Endothelial cell of umbilical vein (primary cell): Measurements from ENCODE around the gene ZNF438. TPM values are rescaled to one million over a fixed set of nuclear protein-coding genes. Genes with fewer than 3 reads are reported as not detected.

Experiments
- BruUV-seq: library from RNA; stranded (reverse); fragments of 400-500 nt; replicated peaks from 2 replicates; lab custom pipeline; 2021; lab: Mats Ljungman, UMichigan
- CTCF ChIA-PET: fragments of 300-600, 350-600 bp; sonication (Branson Sonifier 250); formaldehyde crosslinking; loops from one replicate; lab custom pipeline; 2021; ENCODE audit warnings: antibody characterized with exemption, inconsistent platforms; lab: Charles Lee
- POLR2A ChIA-PET: fragments of 300-600, 350-600 bp; sonication (Branson Sonifier 250); formaldehyde crosslinking; loops from one replicate; lab custom pipeline; 2021; ENCODE audit warnings: antibody characterized with exemption, inconsistent platforms; lab: Charles Lee
- DNase-seq: peaks from one replicate; pipeline ENCODE4 v3.0.0-alpha.2; 2011; ENCODE audit warnings: low read depth, low spot score
- FAIRE-seq: peaks from 2 replicates; lab custom pipeline; 2011; peaks lifted over from hg19 to GRCh38; lab: Jason Lieb, UNC
- H2AFZ ChIP-seq: 2 replicates; pipeline ENCODE4 v1.6.0; 2012; ENCODE audit warnings: low read depth, low read length, control low read depth, inconsistent platforms
- H3K27ac ChIP-seq: 2 replicates; pipeline ENCODE4 v1.5.1; 2011; ENCODE audit warnings: low read depth, mild to moderate bottlenecking, control low read depth, low read length, moderate library complexity; ENCODE audit not compliant: insufficient read depth
- H3K27me3 ChIP-seq, 2 experiments: 2 replicates each; pipeline versions ENCODE4 v1.6.0 to v1.6.1; 2011; ENCODE audit warnings: low read length in 2 of 2, mixed read lengths in 1 of 2; ENCODE audit not compliant: control insufficient read depth in 2 of 2, insufficient read depth in 2 of 2
- H3K36me3 ChIP-seq, 2 experiments: 2 replicates in 1 of 2; 3 replicates in 1 of 2; pipeline ENCODE4 v1.5.1; 2011; ENCODE audit warnings: low read length in 2 of 2, mild to moderate bottlenecking in 1 of 2, moderate library complexity in 1 of 2; ENCODE audit not compliant: control insufficient read depth in 2 of 2, insufficient read depth in 2 of 2; ENCODE audit errors: extremely low read depth in 1 of 2
- H3K4me1 ChIP-seq: 3 replicates; pipeline ENCODE4 v1.5.1; 2011; ENCODE audit warnings: mild to moderate bottlenecking, low read length; ENCODE audit not compliant: control insufficient read depth, insufficient read depth; ENCODE audit errors: extremely low read depth
- H3K4me2 ChIP-seq: 2 replicates; pipeline ENCODE4 v1.6.1; 2011; ENCODE audit warnings: low read length, control low read depth, mixed read lengths; ENCODE audit not compliant: insufficient read depth
- H3K4me3 ChIP-seq, 3 experiments: fragments of 200-600 bp in 1 of 3; sonication (generic), shearing (Covaris generic) in 1 of 3; replicated peaks in 1 of 3; 2 replicates each; pipeline ENCODE4 v1.5.1; 2011 to 2016; ENCODE audit warnings: control low read depth in 3 of 3, low read length in 3 of 3, mild to moderate bottlenecking in 2 of 3, inconsistent platforms in 1 of 3, low read depth in 1 of 3, moderate library complexity in 1 of 3; ENCODE audit not compliant: insufficient read depth in 1 of 3
- H3K79me2 ChIP-seq: 2 replicates; pipeline ENCODE4 v1.6.0; 2012; ENCODE audit warnings: low read length, inconsistent platforms; ENCODE audit not compliant: control insufficient read depth, insufficient read depth
- H3K9ac ChIP-seq: replicated peaks from 2 replicates; pipeline ENCODE3; 2011; ENCODE audit warnings: low read length, control low read depth; ENCODE audit not compliant: insufficient read depth; ENCODE audit errors: extremely low read depth
- H3K9me1 ChIP-seq: replicated peaks from 3 replicates; pipeline ENCODE4 v1.6.0; 2011; ENCODE audit warnings: mild to moderate bottlenecking, low read length; ENCODE audit not compliant: control insufficient read depth, insufficient read depth; ENCODE audit errors: extremely low read depth
- H3K9me3 ChIP-seq: replicated peaks from 2 replicates; pipeline ENCODE4 v1.5.1; 2012; ENCODE audit warnings: low read length, inconsistent platforms; ENCODE audit not compliant: control insufficient read depth, insufficient read depth
- H4K20me1 ChIP-seq: replicated peaks from 2 replicates; pipeline ENCODE3; 2011; ENCODE audit warnings: mild to moderate bottlenecking, low read length; ENCODE audit not compliant: control insufficient read depth, insufficient read depth; ENCODE audit errors: extremely low read depth
- EZH2 ChIP-seq: IDR thresholded peaks from 2 replicates; pipeline ENCODE4 v1.6.1; 2012; ENCODE audit warnings: borderline replicate concordance, low read depth, mild to moderate bottlenecking, moderate library complexity, low read length, inconsistent platforms; ENCODE audit not compliant: severe bottlenecking
- FOS ChIP-seq: IDR thresholded peaks from 2 replicates; pipeline ENCODE4 v1.6.1; 2011; ENCODE audit warnings: mild to moderate bottlenecking, low read length, moderate library complexity, borderline replicate concordance; ENCODE audit not compliant: insufficient read depth
- GATA2 ChIP-seq: IDR thresholded peaks from 2 replicates; pipeline ENCODE4 v1.7.0; 2011; ENCODE audit warnings: low read depth, mild to moderate bottlenecking, moderate library complexity, mixed read lengths, low read length; ENCODE audit not compliant: insufficient read length, insufficient read depth
- JUN ChIP-seq: IDR thresholded peaks from 2 replicates; pipeline ENCODE4 v1.6.1; 2011; ENCODE audit warnings: borderline replicate concordance, low read depth; ENCODE audit not compliant: insufficient read length, insufficient read depth
- MYC ChIP-seq: IDR thresholded peaks from one replicate; pipeline ENCODE4 v1.6.1; 2011; ENCODE audit warnings: mild to moderate bottlenecking, low read depth, low read length
- POLR2A ChIP-seq: IDR thresholded peaks from 2 replicates; pipeline ENCODE4 v1.6.1; 2012; ENCODE audit warnings: low read depth, mild to moderate bottlenecking, control low read depth, low read length
- POLR2AphosphoS5 ChIP-seq: IDR thresholded peaks from 2 replicates; pipeline ENCODE4 v1.6.1; 2012; ENCODE audit warnings: low read depth, mild to moderate bottlenecking, control low read depth, low read length, moderate library complexity; ENCODE audit not compliant: insufficient read depth
- dilution Hi-C: fragments of 300-500 bp; cut with MboI; formaldehyde crosslinking; loops from one replicate; pipeline ENCODE4 v1.15.0; 2019; ENCODE audit warnings: low sequenced_read_pairs; ENCODE audit not compliant: extremely low pct_ligation_motif_present
- intact Hi-C: fragments of 100-400 bp; cut with micrococcal nuclease; formaldehyde crosslinking; loops from one replicate; pipeline ENCODE4 v1.10.0; 2022
- polyA plus RNA-seq, 4 experiments: library from polyadenylated mRNA; depleted of rRNA in 3 of 4; stranded (reverse) in 3 of 4; unstranded in 1 of 4; fragments of >200 nt; gene quantifications; 2 replicates each; pipeline versions ENCODE4 v1.2.1 to v1.2.3, GENCODE V29; 2011 to 2012; ENCODE audit warnings: missing spikeins in 1 of 4
- total RNA-seq: library from RNA; stranded (reverse); gene quantifications from 2 replicates; pipeline ENCODE4 v1.2.3, GENCODE V29; 2021
- TF ChIP-seq, protein P1 (sequence below), 2 donors: IDR thresholded peaks; 1 replicate in 1 of 2; 2 replicates in 1 of 2; pipeline ENCODE4 v1.5.1; 2011; ENCODE audit warnings: low read length in 2 of 2, mild to moderate bottlenecking in 2 of 2, moderate library complexity in 2 of 2, control low read depth in 1 of 2, inconsistent platforms in 1 of 2, low read depth in 1 of 2; ENCODE audit not compliant: insufficient read depth in 1 of 2; ENCODE audit errors: extremely low read depth in 1 of 2
- TF ChIP-seq, protein P2 (sequence below): IDR thresholded peaks from 2 replicates; pipeline ENCODE4 v1.6.1; 2011; ENCODE audit not compliant: insufficient read depth, insufficient read length

ZNF438 gene
- total and polyA plus RNA-seq, 2 donors (not counting 3 experiments of a cell fraction or from before 2014, with no cell fraction given), result 7.2 to 15.1 TPM

DNA sequence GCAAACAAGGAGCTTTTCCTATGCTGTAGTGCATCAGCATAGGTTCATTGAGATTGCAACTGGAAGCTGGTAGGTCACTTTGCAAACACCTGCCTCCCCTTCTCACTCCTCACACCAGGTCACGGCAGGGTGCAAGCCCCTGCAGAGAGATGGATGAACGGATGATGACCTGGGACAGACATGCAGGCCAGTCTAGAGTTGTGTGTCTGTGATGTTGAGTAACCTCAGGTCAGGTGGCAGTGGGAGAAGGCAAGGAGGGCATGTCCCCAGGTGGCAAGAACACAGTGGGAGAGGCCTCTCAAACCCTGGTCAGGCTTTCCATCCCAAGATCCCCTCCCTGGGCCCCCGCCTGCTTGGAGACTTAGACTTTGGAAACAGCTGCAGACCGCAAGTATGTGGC is 205.0 kb downstream of the ZNF438 start:
- H3K36me3 ChIP-seq, result no peaks in the 10 kb centered on the region
- TF ChIP-seq POLR2A (no peak), POLR2AphosphoS5 (no peak), EZH2 (no peak), MYC (no peak), GATA2 (no peak), FOS (no peak), JUN (no peak)
- TF ChIP-seq, protein P1, sequence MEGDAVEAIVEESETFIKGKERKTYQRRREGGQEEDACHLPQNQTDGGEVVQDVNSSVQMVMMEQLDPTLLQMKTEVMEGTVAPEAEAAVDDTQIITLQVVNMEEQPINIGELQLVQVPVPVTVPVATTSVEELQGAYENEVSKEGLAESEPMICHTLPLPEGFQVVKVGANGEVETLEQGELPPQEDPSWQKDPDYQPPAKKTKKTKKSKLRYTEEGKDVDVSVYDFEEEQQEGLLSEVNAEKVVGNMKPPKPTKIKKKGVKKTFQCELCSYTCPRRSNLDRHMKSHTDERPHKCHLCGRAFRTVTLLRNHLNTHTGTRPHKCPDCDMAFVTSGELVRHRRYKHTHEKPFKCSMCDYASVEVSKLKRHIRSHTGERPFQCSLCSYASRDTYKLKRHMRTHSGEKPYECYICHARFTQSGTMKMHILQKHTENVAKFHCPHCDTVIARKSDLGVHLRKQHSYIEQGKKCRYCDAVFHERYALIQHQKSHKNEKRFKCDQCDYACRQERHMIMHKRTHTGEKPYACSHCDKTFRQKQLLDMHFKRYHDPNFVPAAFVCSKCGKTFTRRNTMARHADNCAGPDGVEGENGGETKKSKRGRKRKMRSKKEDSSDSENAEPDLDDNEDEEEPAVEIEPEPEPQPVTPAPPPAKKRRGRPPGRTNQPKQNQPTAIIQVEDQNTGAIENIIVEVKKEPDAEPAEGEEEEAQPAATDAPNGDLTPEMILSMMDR (IDR thresholded peaks at IDR 0.05; ENCODE audit: extremely low read depth in 1 of 2, insufficient read depth in 1 of 2, low read depth in 1 of 2, low read length in 2 of 2), result no peak
- TF ChIP-seq, protein P2, sequence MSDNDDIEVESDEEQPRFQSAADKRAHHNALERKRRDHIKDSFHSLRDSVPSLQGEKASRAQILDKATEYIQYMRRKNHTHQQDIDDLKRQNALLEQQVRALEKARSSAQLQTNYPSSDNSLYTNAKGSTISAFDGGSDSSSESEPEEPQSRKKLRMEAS, result no peak
- H3K9me1 ChIP-seq, result no peaks in the 10 kb centered on the region
- POLR2A ChIA-PET, result no interaction called here
- H3K79me2 ChIP-seq, result no peaks in the 10 kb centered on the region
- FAIRE-seq (no peak), DNase-seq (no peak)
- BruUV-seq, result no TSS peak
- H3K4me3 ChIP-seq, result no peak overlapping the region
- dilution Hi-C loops, result no loop called here
- H3K4me1 ChIP-seq, result no peaks in the 10 kb centered on the region
- no peak overlapping the region for H3K27ac ChIP-seq
- CTCF ChIA-PET, result interaction anchor here (1.0 kb wide), 2 partner anchors 9 to 29 kb away, joined by 3 to 4 read pairs; no protein-coding TSS in a partner anchor
- intact Hi-C loops, result no loop called here
- no peak overlapping the region for H3K4me2 ChIP-seq
- H3K9me3 ChIP-seq, result no peaks in the 10 kb centered on the region
- no peak overlapping the region for H2AFZ ChIP-seq
- H3K9ac ChIP-seq, result no peak overlapping the region
- H3K27me3 ChIP-seq, result no peaks in the 10 kb centered on the region
- no peaks in the 10 kb centered on the region for H4K20me1 ChIP-seq
